SJSA1 (cell line): Measurements from ENCODE around the gene STK40. TPM values are rescaled to one million over a fixed set of nuclear protein-coding genes. Genes with fewer than 3 reads are reported as not detected.

ENCODE experiments used
- DNase-seq, 2 experiments: peaks; one replicate each; pipeline ENCODE4 v3.0.0-alpha.2; 2015 to 2020; ENCODE audit warnings: low spot score in 2 of 2, low read depth in 1 of 2
- H3K27ac ChIP-seq: fragments of 250-450 bp; sonication (Bioruptor Pico); 2 replicates; pipeline ENCODE4 v1.5.1; 2020; ENCODE audit warnings: mild to moderate bottlenecking, moderate library complexity
- H3K27me3 ChIP-seq: fragments of 250-450 bp; sonication (Bioruptor Pico); replicated peaks from 2 replicates; pipeline ENCODE4 v1.5.1; 2020; ENCODE audit warnings: mild to moderate bottlenecking, moderate library complexity
- H3K36me3 ChIP-seq: fragments of 250-450 bp; sonication (Bioruptor Pico); 2 replicates; pipeline ENCODE4 v1.5.1; 2020; ENCODE audit warnings: mild to moderate bottlenecking
- H3K4me1 ChIP-seq: fragments of 250-450 bp; sonication (Bioruptor Pico); replicated peaks from 2 replicates; pipeline ENCODE4 v1.6.1; 2021; ENCODE audit warnings: mild to moderate bottlenecking
- H3K4me3 ChIP-seq: fragments of 250-450 bp; sonication (Bioruptor Pico); 2 replicates; pipeline ENCODE4 v1.5.1; 2020; ENCODE audit warnings: mild to moderate bottlenecking
- H3K9me3 ChIP-seq: fragments of 250-450 bp; sonication (Bioruptor Pico); replicated peaks from 2 replicates; pipeline ENCODE4 v1.5.1; 2020; ENCODE audit warnings: mild to moderate bottlenecking
- total RNA-seq: library from RNA; depleted of rRNA; stranded (reverse); fragments of >200 nt; shearing (Covaris generic); gene quantifications from 2 replicates; pipeline ENCODE4 v1.2.3, GENCODE V29; 2014; rRNA removed

The STK40 gene
- total RNA-seq = 16.1 and 29.2 TPM in 2 replicates

DNA sequence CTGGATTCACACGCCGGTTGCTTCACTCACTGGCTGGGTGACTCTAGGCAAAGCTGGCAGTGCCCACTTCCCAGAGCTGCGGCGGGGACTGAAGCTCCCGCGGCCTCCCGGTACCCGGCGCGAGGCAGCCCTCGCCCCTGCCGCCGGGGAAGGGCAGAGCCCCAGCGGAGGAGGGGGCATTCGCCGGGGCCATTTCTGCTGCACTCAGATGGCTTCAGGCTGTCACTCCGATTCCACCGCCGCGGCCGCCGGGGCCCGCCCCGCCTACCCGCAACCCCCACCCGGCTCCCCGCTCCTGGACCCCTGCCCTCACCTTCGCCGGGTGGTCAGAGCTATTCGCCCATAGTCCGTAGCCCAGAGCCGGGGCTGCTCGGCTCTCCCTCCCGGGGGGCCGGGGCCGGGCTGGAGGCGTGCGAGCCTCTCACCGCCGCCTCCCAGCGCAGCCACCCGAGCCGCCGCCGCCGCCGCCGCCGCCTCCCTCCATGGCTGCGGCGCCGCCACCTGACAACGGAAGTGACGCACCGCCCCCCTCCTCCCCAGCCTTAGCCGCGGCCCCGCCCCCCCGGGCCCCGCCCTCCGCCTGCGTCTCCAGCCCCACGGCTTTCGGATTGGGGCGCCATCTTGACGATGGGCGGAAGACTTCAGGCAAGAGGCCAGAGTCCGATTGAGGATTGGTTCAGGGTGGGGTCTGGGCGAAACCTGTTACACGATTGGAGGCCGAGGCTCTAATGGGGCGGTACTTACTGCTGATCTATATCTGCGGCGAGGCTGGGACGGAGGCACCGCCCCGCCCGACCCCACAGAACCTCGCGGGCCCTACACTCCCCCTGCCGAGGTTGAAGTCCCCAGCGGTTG lies at the start of gene STK40:
STK40 (minus strand) TSS at position 515 of the 855 bp plus-strand sequence. CDS start 24,592 bp downstream, outside the sequence.
- H3K36me3 ChIP-seq = peaks cover 20% of the 10 kb centered on the region
- peak within 1 kb of the TSS; percentile 81 for H3K4me3 ChIP-seq
- peak; percentile 96 to 99 for DNase-seq
- no peaks in the 10 kb centered on the region for H3K27me3 ChIP-seq
- peak within 1 kb of the TSS; percentile 99 for H3K27ac ChIP-seq
- no peaks in the 10 kb centered on the region for H3K9me3 ChIP-seq
- H3K4me1 ChIP-seq = peaks cover 28% of the 10 kb centered on the region

- no peaks in the 10 kb centered on the region for H3K9me3 ChIP-seq
- H3K27me3 ChIP-seq = no peaks in the 10 kb centered on the region
- no peaks in the 10 kb centered on the region for H3K36me3 ChIP-seq
- no peak for DNase-seq
- H3K27ac ChIP-seq = no peak overlapping the region
- no peaks in the 10 kb centered on the region for H3K4me1 ChIP-seq
- no peak overlapping the region for H3K4me3 ChIP-seq
Measured at GRCh38 chr1:36433102-36433501, 47.4 kb upstream of the STK40 start.

DNA sequence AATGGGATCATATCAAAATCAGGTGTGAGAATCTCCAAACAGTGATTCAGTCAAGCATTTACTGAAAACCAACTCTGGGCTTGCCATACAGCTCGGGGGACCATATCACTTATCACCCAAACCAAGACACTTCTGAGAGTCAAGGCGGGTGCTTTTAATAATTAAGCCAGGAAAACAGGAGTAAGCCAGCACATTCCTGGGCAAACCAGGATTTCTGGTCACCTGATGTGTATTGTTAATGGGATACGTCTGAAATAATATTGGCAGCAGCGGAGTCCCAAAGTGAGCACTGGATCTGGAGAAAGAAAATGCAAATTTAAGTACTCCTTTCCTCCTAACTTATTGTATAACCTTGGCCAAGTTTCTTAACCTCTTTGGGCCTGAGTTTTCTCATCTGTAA lies 46.9 kb upstream of the STK40 start:
- Histone ChIP-seq H3K27ac (no peak overlapping the region), H3K4me3 (no peak overlapping the region), H3K36me3 (no peaks in the 10 kb centered on the region), H3K9me3 (no peaks in the 10 kb centered on the region), H3K4me1 (no peaks in the 10 kb centered on the region), H3K27me3 (no peaks in the 10 kb centered on the region)
- DNase-seq = no peak

GRCh38 chr1:36425791-36426190 lies 40.1 kb upstream of the STK40 start:
- DNase-seq = no peak
- Histone ChIP-seq H3K27me3 (no peaks in the 10 kb centered on the region), H3K4me3 (no peak overlapping the region), H3K9me3 (no peaks in the 10 kb centered on the region; the same call in 1 of the 2 replicates), H3K4me1 (peaks cover 3% of the 10 kb centered on the region; the same call in 1 of the 2 replicates), H3K36me3 (peaks cover 14% of the 10 kb centered on the region), H3K27ac (no peak overlapping the region)

- peaks cover 6% of the 10 kb centered on the region; the same call in 1 of the 2 replicates for H3K4me1 ChIP-seq
- peaks cover 19% of the 10 kb centered on the region for H3K36me3 ChIP-seq
- no peak for DNase-seq
Measured at GRCh38 chr1:36421649-36422048, 35.9 kb upstream of the STK40 start.

DNA sequence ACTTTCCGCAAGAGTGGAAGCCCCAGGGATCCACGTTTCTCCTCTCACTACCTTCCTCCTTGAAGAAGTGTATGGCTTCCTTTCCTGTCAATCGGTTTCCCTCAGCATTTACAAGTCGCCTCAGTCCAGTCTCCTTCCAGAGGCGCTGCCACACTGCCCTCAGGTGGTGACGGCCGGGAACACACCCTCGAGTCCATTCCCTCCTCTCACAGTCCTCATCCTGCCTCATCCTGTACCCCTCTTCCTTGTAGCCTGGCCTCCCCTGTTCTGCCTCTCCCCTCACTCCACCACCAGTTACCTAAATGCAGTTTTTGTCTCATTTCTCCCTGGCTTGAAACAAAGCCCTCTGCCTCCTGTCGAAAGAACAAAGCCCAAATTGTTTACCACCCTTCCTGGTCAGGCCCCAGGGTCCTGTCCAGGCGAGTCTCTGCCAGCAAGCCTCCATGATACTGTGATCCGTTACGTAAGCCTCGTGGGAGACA lies 35.2 kb upstream of the STK40 start:
- no peaks in the 10 kb centered on the region for H3K27me3 ChIP-seq
- H3K4me1 ChIP-seq = peaks cover 6% of the 10 kb centered on the region; the same call in 1 of the 2 replicates
- no peak overlapping the region for H3K27ac ChIP-seq
- H3K36me3 ChIP-seq = peaks cover 24% of the 10 kb centered on the region
- peak; percentile 76 to 85 for DNase-seq
- H3K4me3 ChIP-seq = no peak overlapping the region
- no peaks in the 10 kb centered on the region; the same call in 1 of the 2 replicates for H3K9me3 ChIP-seq

More at GRCh38 chr1:36421649-36422048, 35.9 kb upstream of the STK40 start:
- Histone ChIP-seq H3K9me3 (no peaks in the 10 kb centered on the region; the same call in 1 of the 2 replicates), H3K4me3 (no peak overlapping the region), H3K27ac (no peak overlapping the region), H3K27me3 (no peaks in the 10 kb centered on the region)

DNA sequence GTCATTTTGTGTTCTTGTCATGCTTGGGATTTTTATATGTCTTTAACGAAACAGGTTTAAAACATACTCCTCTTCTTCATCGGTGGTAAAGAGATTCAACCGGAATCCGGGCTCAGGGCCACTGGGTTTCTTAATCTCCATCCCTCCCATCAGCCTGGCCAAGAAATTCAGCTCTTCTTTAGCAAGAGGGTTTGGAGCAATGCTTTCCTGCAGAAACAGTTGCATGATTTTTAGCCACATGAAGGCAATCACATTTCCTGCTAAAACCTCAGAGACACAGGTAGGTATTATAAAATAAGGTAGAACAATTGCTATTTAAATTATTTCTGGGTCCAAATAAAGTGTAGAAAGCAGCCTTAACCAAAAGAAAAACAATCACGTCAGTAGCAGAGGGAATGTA lies 34.7 kb upstream of the STK40 start:
- H3K4me1 ChIP-seq = peaks cover 6% of the 10 kb centered on the region; the same call in 1 of the 2 replicates
- DNase-seq = no peak
- H3K27me3 ChIP-seq = no peaks in the 10 kb centered on the region
- no peak overlapping the region for H3K27ac ChIP-seq
- no peaks in the 10 kb centered on the region; the same call in 1 of the 2 replicates for H3K9me3 ChIP-seq
- no peak overlapping the region for H3K4me3 ChIP-seq
- H3K36me3 ChIP-seq = peaks cover 27% of the 10 kb centered on the region

DNA sequence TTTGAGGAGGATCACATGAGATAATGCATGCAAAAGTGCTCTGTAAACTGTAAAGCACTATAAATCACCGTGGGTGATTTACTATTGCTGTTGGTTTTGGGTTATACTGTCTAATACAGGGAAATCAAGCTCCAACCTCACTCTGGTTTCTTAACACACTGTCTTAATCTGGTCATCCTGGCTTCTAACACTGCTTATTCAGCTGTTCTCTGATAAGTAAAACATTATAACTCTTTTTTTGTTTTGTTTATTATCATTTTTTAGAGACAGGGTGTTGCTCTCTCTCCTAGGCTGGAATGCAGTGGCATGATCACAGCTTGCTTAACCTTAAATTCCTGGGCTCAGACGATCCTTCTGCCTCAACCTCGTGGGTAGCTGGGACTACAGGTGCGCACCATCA lies 33.8 kb upstream of the STK40 start:
- Histone ChIP-seq H3K9me3 (no peaks in the 10 kb centered on the region; the same call in 1 of the 2 replicates), H3K27ac (no peak overlapping the region), H3K27me3 (no peaks in the 10 kb centered on the region), H3K36me3 (peaks cover 27% of the 10 kb centered on the region), H3K4me3 (no peak overlapping the region), H3K4me1 (peaks cover 6% of the 10 kb centered on the region; the same call in 1 of the 2 replicates)
- no peak for DNase-seq

- DNase-seq = no peak
- no peaks in the 10 kb centered on the region for H3K27me3 ChIP-seq
- H3K36me3 ChIP-seq = peaks cover 27% of the 10 kb centered on the region
- no peak overlapping the region for H3K27ac ChIP-seq
- no peaks in the 10 kb centered on the region; the same call in 1 of the 2 replicates for H3K9me3 ChIP-seq
- H3K4me1 ChIP-seq = peaks cover 6% of the 10 kb centered on the region; the same call in 1 of the 2 replicates
- no peak overlapping the region for H3K4me3 ChIP-seq
Measured at GRCh38 chr1:36419140-36419539, 33.4 kb upstream of the STK40 start.

DNA sequence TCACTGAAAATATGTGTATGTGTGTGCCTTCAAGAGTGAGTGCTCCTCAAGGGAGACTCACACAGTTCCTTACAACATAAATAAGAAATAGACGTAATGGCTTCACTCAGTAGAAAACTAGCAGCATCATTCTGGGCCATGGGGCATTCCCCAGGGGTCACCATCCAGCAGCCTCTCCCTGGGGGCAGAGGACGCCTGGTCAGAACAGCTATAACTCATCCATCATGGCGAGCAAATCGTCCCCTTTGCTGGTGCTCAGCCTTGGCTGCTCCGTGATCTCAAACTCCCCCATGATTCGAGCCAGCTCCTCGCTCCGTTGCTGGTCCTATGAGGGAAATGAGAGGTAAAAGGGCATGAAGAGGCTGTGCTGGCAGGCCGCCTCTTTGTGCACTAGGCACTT lies 32.2 kb upstream of the STK40 start:
- no peak for DNase-seq
- Histone ChIP-seq H3K27ac (no peak overlapping the region), H3K4me1 (peaks cover 6% of the 10 kb centered on the region; the same call in 1 of the 2 replicates), H3K4me3 (no peak overlapping the region), H3K9me3 (no peaks in the 10 kb centered on the region; the same call in 1 of the 2 replicates), H3K36me3 (peaks cover 30% of the 10 kb centered on the region), H3K27me3 (no peaks in the 10 kb centered on the region)

GRCh38 chr1:36415661-36416326 lies 30.1 kb upstream of the STK40 start:
- Histone ChIP-seq H3K27me3 (no peaks in the 10 kb centered on the region), H3K36me3 (peaks cover 18% of the 10 kb centered on the region), H3K4me1 (peaks cover 3% of the 10 kb centered on the region; the same call in 1 of the 2 replicates), H3K27ac (no peak overlapping the region), H3K9me3 (no peaks in the 10 kb centered on the region), H3K4me3 (no peak overlapping the region)
- no peak for DNase-seq

DNA sequence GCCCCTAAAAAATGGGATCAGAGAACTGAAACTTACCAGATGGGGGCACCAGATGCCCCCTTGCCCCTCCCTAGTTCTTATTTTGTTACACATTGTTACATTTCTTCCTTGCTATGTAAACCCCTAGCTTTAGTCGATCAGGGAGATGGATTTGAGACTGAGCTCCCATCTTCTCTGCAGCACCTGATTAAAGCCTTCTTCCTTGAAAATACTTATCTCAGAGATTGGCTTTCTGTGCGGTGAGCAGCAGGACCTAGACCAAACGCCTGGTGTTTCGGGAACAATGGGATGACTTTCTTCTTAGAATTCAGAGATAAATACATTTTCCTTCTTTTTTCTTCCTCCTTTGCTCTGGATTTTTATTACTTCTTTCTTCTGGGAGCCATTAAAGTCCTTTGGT lies 28.7 kb upstream of the STK40 start:
- DNase-seq = no peak
- Histone ChIP-seq H3K36me3 (peaks cover 26% of the 10 kb centered on the region), H3K4me1 (no peaks in the 10 kb centered on the region), H3K9me3 (no peaks in the 10 kb centered on the region), H3K27ac (no peak overlapping the region), H3K4me3 (no peak overlapping the region), H3K27me3 (no peaks in the 10 kb centered on the region)

GRCh38 chr1:36411674-36412648 lies 26.2 kb upstream of the STK40 start:
- Histone ChIP-seq H3K27me3 (no peaks in the 10 kb centered on the region), H3K27ac (no peak overlapping the region), H3K4me1 (no peaks in the 10 kb centered on the region), H3K36me3 (peaks cover 31% of the 10 kb centered on the region), H3K4me3 (no peak overlapping the region), H3K9me3 (no peaks in the 10 kb centered on the region)
- DNase-seq = no peak
